ENCODE data around the gene GAPVD1.

GRCh38 chr9:125302241-125302640 is 40.6 kb downstream of the GAPVD1 start:
- TF ChIP-seq CTCF (conservative IDR thresholded peaks at IDR 0.05; ENCODE audit: low read depth, low read length) (no peak), EZH2 (IDR thresholded peaks at IDR 0.05; ENCODE audit: low read length, unreplicated experiment) (no peak)

All from PC-3 (cell line).